Measurements from ENCODE around the gene CDH4. TPM values are rescaled to one million over a fixed set of nuclear protein-coding genes. Genes with fewer than 3 reads are reported as not detected.

The CDH4 gene
- total RNA-seq, 1 donor from 2014 or later = not detected

DNA sequence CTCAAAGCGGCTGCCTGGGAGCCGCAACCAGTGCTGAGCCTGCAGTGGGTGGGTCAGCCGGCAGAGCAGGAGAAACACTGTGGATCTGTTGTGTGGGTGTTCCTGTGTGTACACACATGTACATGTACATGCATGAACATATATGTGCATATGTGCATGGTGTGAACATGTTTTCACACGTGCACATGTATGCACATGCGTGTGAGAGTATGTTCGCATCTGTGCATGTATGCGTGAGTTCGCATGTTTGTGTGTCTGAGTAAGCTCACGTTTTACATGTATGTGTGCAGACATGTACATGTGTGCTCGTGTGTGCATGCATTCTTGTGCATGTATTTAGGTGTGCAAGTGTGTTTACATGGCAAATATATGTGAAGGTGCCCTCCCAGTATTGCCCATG lies 302.6 kb downstream of the CDH4 start:
- no peak overlapping the region for H3K4me3 ChIP-seq
- no peak for DNase-seq (ENCODE audit: low spot score in 2 of 2)
- peaks cover 0 to 3% of the 10 kb centered on the region in 2 donors for H3K9me3 ChIP-seq
- TF ChIP-seq CTCF (IDR thresholded peaks at IDR 0.05) = no peak
- H3K36me3 ChIP-seq = no peaks in the 10 kb centered on the region
- no peak overlapping the region for H3K27ac ChIP-seq
- H3K27me3 ChIP-seq = no peaks in the 10 kb centered on the region
- no peaks in the 10 kb centered on the region for H3K4me1 ChIP-seq
- intact Hi-C loops (cut with DNase I) = no loop called here

- no peak for DNase-seq (ENCODE audit: low spot score in 2 of 2)
- no peak overlapping the region for H3K27ac ChIP-seq
- H3K9me3 ChIP-seq = peaks cover 0 to 3% of the 10 kb centered on the region in 2 donors
- no peaks in the 10 kb centered on the region for H3K27me3 ChIP-seq
- no peak overlapping the region for H3K4me3 ChIP-seq
- H3K4me1 ChIP-seq = no peaks in the 10 kb centered on the region
- TF ChIP-seq CTCF (IDR thresholded peaks at IDR 0.05) = no peak
- H3K36me3 ChIP-seq = no peaks in the 10 kb centered on the region
- intact Hi-C loops (cut with DNase I) = no loop called here
These were observed 303.5 kb downstream of the CDH4 start for GRCh38 chr20:61555566-61555965.

- no peak overlapping the region for H3K4me3 ChIP-seq
- peaks cover 0 to 3% of the 10 kb centered on the region in 2 donors for H3K9me3 ChIP-seq
- intact Hi-C loops (cut with DNase I) = no loop called here
- DNase-seq (ENCODE audit: low spot score in 2 of 2) = no peak
- H3K36me3 ChIP-seq = no peaks in the 10 kb centered on the region
- H3K4me1 ChIP-seq = no peaks in the 10 kb centered on the region
- no peak overlapping the region for H3K27ac ChIP-seq
- no peaks in the 10 kb centered on the region for H3K27me3 ChIP-seq
- TF ChIP-seq CTCF (IDR thresholded peaks at IDR 0.05) = no peak
These were observed 304.1 kb downstream of the CDH4 start for GRCh38 chr20:61556111-61556510.

DNA sequence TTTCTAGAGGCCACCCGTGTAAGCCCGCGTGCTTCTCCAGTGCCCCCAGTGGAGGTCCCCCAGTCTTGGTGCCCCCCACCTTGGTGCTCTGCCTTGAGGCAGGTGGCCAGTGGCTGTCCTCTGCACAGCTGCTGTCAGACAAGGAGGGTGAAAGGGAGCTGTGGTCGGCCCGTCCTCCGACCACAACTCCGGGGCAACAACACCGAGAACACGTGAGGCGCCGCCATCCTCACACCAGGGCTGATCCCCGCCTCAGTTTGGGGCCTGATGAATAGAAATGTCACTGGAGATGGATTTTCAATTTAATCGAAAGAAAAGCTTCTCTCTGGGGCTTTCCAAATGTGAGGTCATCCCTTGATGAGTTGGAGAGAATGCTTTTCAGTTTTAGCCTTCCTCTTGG lies 304.6 kb downstream of the CDH4 start:
- TF ChIP-seq CTCF (IDR thresholded peaks at IDR 0.05) = no peak
- Histone ChIP-seq H3K36me3 (no peaks in the 10 kb centered on the region), H3K4me3 (no peak overlapping the region), H3K4me1 (no peaks in the 10 kb centered on the region), H3K9me3 (no peaks in the 10 kb centered on the region), H3K27me3 (no peaks in the 10 kb centered on the region), H3K27ac (no peak overlapping the region)
- DNase-seq (ENCODE audit: low spot score in 2 of 2) = no peak
- intact Hi-C loops (cut with DNase I) = no loop called here

DNA sequence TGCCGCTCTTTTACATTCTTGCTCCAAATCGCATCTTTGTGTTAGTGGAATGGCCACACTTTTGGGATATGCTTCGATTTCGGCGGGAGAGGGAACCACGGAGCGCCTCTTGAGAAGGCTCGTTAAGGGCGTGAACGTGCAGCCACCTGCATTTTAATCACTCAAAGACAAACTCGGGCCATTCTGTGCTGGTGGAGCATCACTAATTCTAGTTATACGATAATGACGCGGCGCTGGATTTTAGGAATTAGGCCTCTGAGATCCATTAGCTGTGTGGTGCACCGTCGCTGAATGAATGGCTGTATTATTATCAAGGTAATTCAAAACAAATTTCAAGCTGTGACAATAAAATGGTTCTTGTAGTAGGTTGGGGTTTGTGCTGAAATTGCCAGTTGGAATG lies 305.6 kb downstream of the CDH4 start:
- Histone ChIP-seq H3K4me1 (no peaks in the 10 kb centered on the region), H3K27me3 (no peaks in the 10 kb centered on the region), H3K9me3 (no peaks in the 10 kb centered on the region), H3K27ac (no peak overlapping the region), H3K4me3 (no peak overlapping the region), H3K36me3 (no peaks in the 10 kb centered on the region)
- DNase-seq (ENCODE audit: low spot score in 2 of 2) = no peak
- intact Hi-C loops (cut with DNase I) = no loop called here
- TF ChIP-seq CTCF (IDR thresholded peaks at IDR 0.05) = no peak

DNA sequence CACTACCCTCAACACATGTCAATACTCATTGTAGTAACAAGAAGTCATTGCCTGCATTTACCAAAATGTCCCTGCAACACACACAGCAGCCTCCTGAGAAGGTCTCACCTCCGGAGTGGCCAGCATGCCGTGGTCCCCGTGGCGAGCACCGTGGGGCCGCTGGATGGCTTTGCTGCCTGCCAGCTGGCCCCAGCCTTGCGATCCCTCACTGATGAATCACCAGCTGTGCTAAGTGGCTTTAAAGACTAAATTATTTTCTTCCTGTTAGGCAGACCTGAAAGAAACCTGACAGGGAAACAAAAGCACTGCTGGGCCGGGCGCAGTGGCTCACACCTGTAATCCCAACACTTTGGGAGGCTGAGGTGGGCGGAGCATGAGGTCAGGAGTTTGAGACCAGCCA lies 306.7 kb downstream of the CDH4 start:
- intact Hi-C loops (cut with DNase I) = no loop called here
- no peaks in the 10 kb centered on the region for H3K9me3 ChIP-seq
- no peak for DNase-seq (ENCODE audit: low spot score in 2 of 2)
- no peaks in the 10 kb centered on the region for H3K4me1 ChIP-seq
- H3K27ac ChIP-seq = no peak overlapping the region
- H3K27me3 ChIP-seq = no peaks in the 10 kb centered on the region
- no peak for TF ChIP-seq CTCF (IDR thresholded peaks at IDR 0.05)
- no peak overlapping the region for H3K4me3 ChIP-seq
- H3K36me3 ChIP-seq = no peaks in the 10 kb centered on the region
